GM10266 (cell line): Measurements from ENCODE around the gene RANBP3.
"Not testable (repeated sequence)": the region's sequence is repeated elsewhere in the genome, so short reads cannot be mapped to it uniquely, and the experiment has no call there.

Source experiments
- DNase-seq: peaks from one replicate; pipeline ENCODE4 v3.0.0; 2012; ENCODE audit errors: extremely low spot score
- TF ChIP-seq, protein P1 (sequence below): IDR thresholded peaks from 2 replicates; pipeline ENCODE4 v1.5.1; 2012; ENCODE audit warnings: mild to moderate bottlenecking, low read depth; ENCODE audit not compliant: control insufficient read depth, insufficient read depth; ENCODE audit errors: missing control alignments

RANBP3 gene

DNA sequence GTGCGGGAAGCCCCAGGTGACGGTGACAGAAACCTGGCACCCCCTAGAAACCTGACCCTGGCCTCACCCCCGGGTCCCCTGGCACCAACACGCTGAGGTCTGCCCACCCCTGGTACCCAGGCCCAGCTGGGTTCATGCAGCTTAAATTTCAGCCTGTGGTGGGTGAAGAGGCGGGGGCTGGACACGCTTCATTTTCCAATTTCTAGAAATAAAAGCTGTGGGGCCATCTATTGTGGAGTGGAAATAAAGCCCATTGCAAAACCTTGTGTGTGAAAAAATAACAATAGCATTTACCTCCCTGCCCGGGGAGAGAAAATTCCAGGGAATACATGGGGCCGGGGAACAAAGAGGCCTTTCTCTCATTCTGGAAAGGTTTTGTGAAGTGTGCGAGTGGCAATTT, 100.1 kb downstream of the RANBP3 start:
- DNase-seq, result no peak
- TF ChIP-seq, protein P1, sequence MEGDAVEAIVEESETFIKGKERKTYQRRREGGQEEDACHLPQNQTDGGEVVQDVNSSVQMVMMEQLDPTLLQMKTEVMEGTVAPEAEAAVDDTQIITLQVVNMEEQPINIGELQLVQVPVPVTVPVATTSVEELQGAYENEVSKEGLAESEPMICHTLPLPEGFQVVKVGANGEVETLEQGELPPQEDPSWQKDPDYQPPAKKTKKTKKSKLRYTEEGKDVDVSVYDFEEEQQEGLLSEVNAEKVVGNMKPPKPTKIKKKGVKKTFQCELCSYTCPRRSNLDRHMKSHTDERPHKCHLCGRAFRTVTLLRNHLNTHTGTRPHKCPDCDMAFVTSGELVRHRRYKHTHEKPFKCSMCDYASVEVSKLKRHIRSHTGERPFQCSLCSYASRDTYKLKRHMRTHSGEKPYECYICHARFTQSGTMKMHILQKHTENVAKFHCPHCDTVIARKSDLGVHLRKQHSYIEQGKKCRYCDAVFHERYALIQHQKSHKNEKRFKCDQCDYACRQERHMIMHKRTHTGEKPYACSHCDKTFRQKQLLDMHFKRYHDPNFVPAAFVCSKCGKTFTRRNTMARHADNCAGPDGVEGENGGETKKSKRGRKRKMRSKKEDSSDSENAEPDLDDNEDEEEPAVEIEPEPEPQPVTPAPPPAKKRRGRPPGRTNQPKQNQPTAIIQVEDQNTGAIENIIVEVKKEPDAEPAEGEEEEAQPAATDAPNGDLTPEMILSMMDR, result no peak

DNA sequence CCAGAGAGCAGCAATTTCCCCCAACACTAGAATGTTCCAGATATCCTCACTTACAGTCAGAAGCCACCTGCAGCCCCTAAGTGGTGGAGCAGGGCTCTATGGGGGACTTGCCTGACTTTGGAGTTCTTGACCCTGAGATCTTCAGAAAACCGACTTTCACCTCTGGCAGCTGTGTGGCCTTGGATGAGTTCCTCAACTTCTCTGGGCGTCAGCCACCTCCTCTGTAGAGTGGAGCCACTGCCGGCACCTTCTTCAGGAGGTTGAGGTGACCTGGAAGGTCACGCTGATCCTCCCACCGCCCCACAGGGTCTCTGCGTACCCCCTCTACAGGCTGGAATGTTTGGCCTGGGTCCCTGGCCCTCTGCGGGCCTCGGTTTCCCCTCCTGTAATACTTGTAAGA, 100.5 kb downstream of the RANBP3 start:
- DNase-seq, result no peak
- TF ChIP-seq, protein P1, result no peak

DNA sequence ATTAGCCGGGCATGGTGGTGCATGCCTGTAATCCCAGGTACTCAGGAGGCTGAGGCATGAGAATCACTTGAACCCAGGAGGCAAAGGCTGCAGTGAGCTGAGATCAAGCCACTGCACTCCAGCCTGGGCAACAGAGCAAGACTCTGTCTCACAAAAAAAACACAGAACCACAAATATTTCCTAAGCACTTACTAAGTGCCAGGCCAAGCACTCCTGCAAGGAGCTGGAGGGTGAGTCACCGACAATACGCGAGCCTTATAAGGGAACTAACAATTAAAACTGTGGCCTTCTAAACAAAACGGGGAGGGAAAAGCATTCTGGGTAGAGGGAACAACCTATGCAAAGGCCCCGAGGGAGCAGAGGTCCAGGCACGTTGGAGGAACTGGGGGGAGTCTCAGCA, 103.4 kb downstream of the RANBP3 start:
- DNase-seq, result not testable (repeated sequence)

DNA sequence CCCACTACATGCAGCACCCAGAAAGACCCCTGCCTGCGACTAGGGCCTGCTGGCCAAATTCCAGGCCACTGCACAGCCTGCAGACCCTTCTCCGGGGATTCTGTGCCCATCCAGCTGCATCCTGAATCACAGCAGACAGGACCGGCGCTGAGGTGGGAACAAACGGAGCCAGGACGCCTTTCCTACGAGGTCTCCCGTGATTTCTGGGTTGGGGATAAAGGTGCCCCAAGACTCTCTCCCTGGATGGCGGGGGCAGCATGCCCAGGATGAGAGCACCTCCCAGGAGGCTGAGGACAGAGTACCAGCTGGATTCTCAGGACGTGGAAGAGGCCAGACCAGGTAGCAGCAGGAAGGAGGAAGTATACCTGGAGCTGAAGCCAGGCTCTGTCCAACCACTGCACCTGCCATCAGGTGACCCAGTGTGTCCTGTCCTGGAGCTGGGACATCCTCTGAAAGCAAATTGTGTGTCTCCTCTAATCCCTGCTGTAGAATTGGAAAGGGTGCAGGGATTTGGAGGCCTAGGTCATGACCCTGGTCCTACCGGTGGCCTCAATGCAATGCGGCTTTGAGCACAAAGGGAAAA, 104.2 kb downstream of the RANBP3 start:
- DNase-seq, result no peak
- TF ChIP-seq, protein P1, result no peak

DNA sequence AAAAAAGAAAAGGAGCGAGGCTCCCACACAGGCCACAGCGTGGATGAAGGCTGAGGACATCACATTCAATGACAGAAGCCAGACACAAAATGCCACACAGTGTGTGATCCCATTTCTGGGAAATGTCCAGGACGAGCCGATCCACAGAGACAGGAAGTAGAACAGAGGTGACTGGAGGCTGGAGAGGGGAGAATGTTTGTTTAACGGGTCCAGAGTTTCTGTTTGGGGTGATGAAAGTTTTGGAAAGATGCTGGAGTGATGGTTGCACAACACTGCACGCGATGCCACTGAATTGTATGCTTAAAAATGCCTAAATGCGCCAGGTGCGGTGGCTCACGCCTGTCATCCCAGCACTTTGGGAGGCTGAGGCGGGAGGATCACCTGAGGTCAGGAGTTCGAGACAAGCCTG, 107.0 kb downstream of the RANBP3 start:
- DNase-seq, result no peak
- TF ChIP-seq, protein P1, result no peak

DNA sequence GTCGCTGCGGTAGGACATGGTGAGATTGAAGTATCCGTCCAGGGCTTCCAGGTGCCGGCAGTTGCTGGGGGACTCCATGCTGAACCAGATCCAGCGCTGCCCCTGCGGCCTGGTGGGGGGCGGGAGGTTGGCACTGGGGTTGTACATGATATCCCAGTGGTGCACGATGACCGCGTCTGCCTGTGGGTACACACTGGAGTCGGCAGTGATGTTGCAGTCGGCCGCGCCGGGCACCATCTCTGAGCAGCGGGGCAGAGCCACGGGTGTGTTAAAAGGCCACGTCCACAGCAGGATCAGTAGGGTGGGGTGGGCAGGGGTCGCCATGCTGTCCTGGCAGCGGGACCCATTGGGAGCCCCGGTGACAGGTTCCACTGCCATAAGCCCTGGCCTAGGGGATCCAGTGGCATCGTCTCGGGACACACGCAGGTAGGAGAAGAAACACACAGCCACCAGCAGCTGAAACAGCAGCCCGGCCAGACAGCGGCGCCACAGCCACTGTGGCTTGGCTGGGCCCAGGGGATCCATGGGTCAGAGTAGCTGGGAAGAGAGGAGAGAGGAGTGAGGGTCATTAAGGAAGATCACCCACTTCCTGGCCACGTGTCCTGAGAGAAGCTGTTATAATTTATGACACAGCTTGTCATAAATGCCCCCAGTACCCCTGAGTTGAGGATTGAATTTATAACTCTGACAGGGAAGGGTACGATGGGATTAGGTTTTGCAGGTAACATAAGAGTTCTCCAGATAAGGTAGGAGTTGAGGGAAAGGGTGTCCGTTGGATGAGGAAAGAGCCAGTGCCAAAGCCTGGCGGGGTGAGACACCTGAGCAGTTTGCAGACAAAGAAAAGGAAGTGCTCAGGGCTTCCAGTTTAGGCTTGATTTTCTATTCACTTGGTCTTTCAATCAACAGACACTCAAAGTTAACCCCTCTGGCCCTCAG, 110.5 kb downstream of the RANBP3 start:
- TF ChIP-seq, protein P1, result no peak

More for the DNA sequence above, 110.5 kb downstream of the RANBP3 start:
- no peak for DNase-seq
